COLO668 (cell line): Measurements from ENCODE around the gene WASHC2C.
"Not testable (repeated sequence)": the region's sequence is repeated elsewhere in the genome, so short reads cannot be mapped to it uniquely, and the experiment has no call there.

Experiments used
- DNase-seq: peaks from one replicate; lab custom pipeline; 2025; ENCODE audit not compliant: unreplicated experiment; lab: John Stamatoyannopoulos, UW

Gene WASHC2C

GRCh38 chr10:45822918-45823317 lies 95.9 kb downstream of the WASHC2C start:
- not testable (repeated sequence) for DNase-seq
